Testis (tissue), 2 donors: ENCODE measurements around the gene SLCO4A1.

Experiments used
- POLR2A ChIP-seq: fragments of 450-650 bp; IDR thresholded peaks from one replicate; pipeline ENCODE4 v1.6.1; 2017; ENCODE audit warnings: antibody characterized with exemption, mild to moderate bottlenecking, moderate library complexity
- TF ChIP-seq, protein P1 (sequence below), 3 experiments: fragments of 450-650 bp in 2 of 3; fragments of 200-600 bp in 1 of 3; sonication (generic) in 1 of 3; IDR thresholded peaks; one replicate each; pipeline ENCODE4 v1.5.1; 2016 to 2019; ENCODE audit warnings: antibody characterized with exemption in 3 of 3, mild to moderate bottlenecking in 2 of 3, moderate library complexity in 1 of 3

- TF ChIP-seq, protein P1, sequence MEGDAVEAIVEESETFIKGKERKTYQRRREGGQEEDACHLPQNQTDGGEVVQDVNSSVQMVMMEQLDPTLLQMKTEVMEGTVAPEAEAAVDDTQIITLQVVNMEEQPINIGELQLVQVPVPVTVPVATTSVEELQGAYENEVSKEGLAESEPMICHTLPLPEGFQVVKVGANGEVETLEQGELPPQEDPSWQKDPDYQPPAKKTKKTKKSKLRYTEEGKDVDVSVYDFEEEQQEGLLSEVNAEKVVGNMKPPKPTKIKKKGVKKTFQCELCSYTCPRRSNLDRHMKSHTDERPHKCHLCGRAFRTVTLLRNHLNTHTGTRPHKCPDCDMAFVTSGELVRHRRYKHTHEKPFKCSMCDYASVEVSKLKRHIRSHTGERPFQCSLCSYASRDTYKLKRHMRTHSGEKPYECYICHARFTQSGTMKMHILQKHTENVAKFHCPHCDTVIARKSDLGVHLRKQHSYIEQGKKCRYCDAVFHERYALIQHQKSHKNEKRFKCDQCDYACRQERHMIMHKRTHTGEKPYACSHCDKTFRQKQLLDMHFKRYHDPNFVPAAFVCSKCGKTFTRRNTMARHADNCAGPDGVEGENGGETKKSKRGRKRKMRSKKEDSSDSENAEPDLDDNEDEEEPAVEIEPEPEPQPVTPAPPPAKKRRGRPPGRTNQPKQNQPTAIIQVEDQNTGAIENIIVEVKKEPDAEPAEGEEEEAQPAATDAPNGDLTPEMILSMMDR (IDR thresholded peaks at IDR 0.05), result no peak
- TF ChIP-seq POLR2A, result no peak
Measured at GRCh38 chr20:62712606-62713005, 70.3 kb downstream of the SLCO4A1 start.
